GM12878 (cell line): ENCODE results near the gene IL36G. TPM values are rescaled to one million over a fixed set of nuclear protein-coding genes. Genes with fewer than 3 reads are reported as not detected.

Experiments
- ATAC-seq: fragments of 200-7000 bp; cut with Tn5 transposase; 3 replicates; pipeline ENCODE4 v1.9.1; 2020; ENCODE audit warnings: mild to moderate bottlenecking, moderate library complexity
- BruUV-seq: library from RNA; stranded (reverse); fragments of 400-500 nt; replicated peaks from 2 replicates; lab custom pipeline; 2021; lab: Mats Ljungman, UMichigan
- CTCF ChIA-PET: fragments of 300-600 bp; sonication (Branson Sonifier 250); formaldehyde crosslinking; extraction: SDS; loops from one replicate; lab custom pipeline; 2021; ENCODE audit warnings: inconsistent platforms; lab: Yijun Ruan, JAX
- POLR2A ChIA-PET: fragments of 350-600 bp; formaldehyde crosslinking; extraction: SDS; loops from one replicate; lab custom pipeline; 2021; ENCODE audit warnings: inconsistent platforms; lab: Charles Lee
- RAD21 ChIA-PET: fragments of 300-600 bp; sonication (Branson Sonifier 250); formaldehyde crosslinking; loops from one replicate; lab custom pipeline; 2023; ENCODE audit warnings: antibody characterized with exemption; ENCODE audit not compliant: unreplicated experiment; lab: Charles Lee
- SMC1A ChIA-PET: fragments of 300-600 bp; sonication (Branson Sonifier 250); formaldehyde crosslinking; loops from one replicate; lab custom pipeline; 2023; ENCODE audit not compliant: unreplicated experiment, uncharacterized antibody; lab: Charles Lee
- DNase-seq: peaks from one replicate; pipeline ENCODE4 v3.0.0-alpha.2; 2011; ENCODE audit warnings: low read depth, low spot score
- FAIRE-seq: peaks from 3 replicates; lab custom pipeline; 2011; peaks lifted over from hg19 to GRCh38; lab: Jason Lieb, UNC
- H2AFZ ChIP-seq: 2 replicates; pipeline ENCODE4 v1.6.0; 2011; ENCODE audit warnings: low read depth, low read length, control low read depth; ENCODE audit not compliant: control insufficient read depth
- H3K27ac ChIP-seq: 2 replicates; pipeline ENCODE4 v1.5.1; 2011; ENCODE audit warnings: control low read depth; ENCODE audit not compliant: control insufficient read depth, insufficient read depth
- H3K27me3 ChIP-seq, 2 experiments: replicated peaks in 1 of 2; 2 replicates each; pipeline versions ENCODE4 v1.6.0 to v1.6.1; 2011; ENCODE audit warnings: low read length in 1 of 2; ENCODE audit not compliant: control insufficient read depth in 2 of 2, insufficient read depth in 2 of 2
- H3K36me3 ChIP-seq, 2 experiments: 2 replicates each; pipeline ENCODE4 v1.5.1; 2011; ENCODE audit warnings: low read length in 1 of 2; ENCODE audit not compliant: control insufficient read depth in 2 of 2, insufficient read depth in 2 of 2
- H3K4me1 ChIP-seq: 2 replicates; pipeline ENCODE4 v1.6.1; 2011; ENCODE audit warnings: mild to moderate bottlenecking, low read length, moderate library complexity, mixed read lengths; ENCODE audit not compliant: control insufficient read depth, insufficient read depth
- H3K4me2 ChIP-seq: 2 replicates; pipeline ENCODE4 v1.6.0; 2011; ENCODE audit warnings: control low read depth; ENCODE audit not compliant: control insufficient read depth, insufficient read depth
- H3K4me3 ChIP-seq: fragments of 200-600 bp; sonication (generic); 2 replicates; pipeline ENCODE4 v1.5.1; 2016
- H3K79me2 ChIP-seq: 2 replicates; pipeline ENCODE4 v1.6.0; 2011; ENCODE audit warnings: low read length; ENCODE audit not compliant: control insufficient read depth, insufficient read depth
- H3K9ac ChIP-seq: 2 replicates; pipeline ENCODE4 v1.8.0; 2011; ENCODE audit warnings: low read length, control low read depth, mixed read lengths; ENCODE audit not compliant: control insufficient read depth, insufficient read depth
- H3K9me3 ChIP-seq: replicated peaks from 3 replicates; pipeline ENCODE4 v1.5.1; 2011; ENCODE audit warnings: mild to moderate bottlenecking, low read length; ENCODE audit not compliant: control insufficient read depth, insufficient read depth
- H4K20me1 ChIP-seq: 2 replicates; pipeline ENCODE4 v1.6.0; 2011; ENCODE audit not compliant: control insufficient read depth, insufficient read depth
- ASH2L ChIP-seq: fragments of 300-600, 200-600 bp; sonication (generic); IDR thresholded peaks from 2 replicates; pipeline ENCODE4 v1.6.1; 2017; ENCODE audit warnings: low read depth, mild to moderate bottlenecking, borderline replicate concordance
- BCLAF1 ChIP-seq: fragments of 450-650 bp; IDR thresholded peaks from 2 replicates; pipeline ENCODE4 v1.6.1; 2017; ENCODE audit warnings: antibody characterized with exemption, mild to moderate bottlenecking, moderate library complexity
- BHLHE40 ChIP-seq, 2 experiments: fragments of 450-650 bp in 1 of 2; IDR thresholded peaks; 2 replicates each; pipeline ENCODE4 v1.6.1; 2011 to 2017; ENCODE audit warnings: low read depth in 2 of 2, borderline replicate concordance in 1 of 2, improper control_type of control experiment in 1 of 2, low read length in 1 of 2, mild to moderate bottlenecking in 1 of 2
- ESRRA ChIP-seq: IDR thresholded peaks from 2 replicates; pipeline ENCODE4 v1.6.1; 2012; ENCODE audit warnings: mild to moderate bottlenecking, low read length, improper control_type of control experiment
- MTA2 ChIP-seq: fragments of 450-650 bp; IDR thresholded peaks from 2 replicates; pipeline ENCODE4 v1.6.1; 2016; ENCODE audit warnings: low read depth, mild to moderate bottlenecking, moderate library complexity
- MYB ChIP-seq: fragments of 150-350 bp; IDR thresholded peaks from 2 replicates; pipeline ENCODE4 v1.6.1; 2014; ENCODE audit warnings: mild to moderate bottlenecking, low read depth, low read length, borderline replicate concordance
- NKRF ChIP-seq: fragments of 450-650 bp; conservative IDR thresholded peaks from 2 replicates; pipeline ENCODE4 v1.6.1; 2017; ENCODE audit warnings: mild to moderate bottlenecking, moderate library complexity
- PML ChIP-seq: IDR thresholded peaks from 2 replicates; pipeline ENCODE4 v1.6.1; 2012; ENCODE audit warnings: low read length, inconsistent platforms
- POLR2A ChIP-seq: IDR thresholded peaks from 2 replicates; pipeline ENCODE4 v1.6.1; 2011; ENCODE audit warnings: low read depth, mild to moderate bottlenecking, low read length
- RELA ChIP-seq: fragments of 450-650 bp; IDR thresholded peaks from 2 replicates; pipeline ENCODE4 v1.8.0; 2014; ENCODE audit warnings: borderline replicate concordance; ENCODE audit not compliant: partially characterized antibody
- ZZZ3 ChIP-seq: IDR thresholded peaks from 2 replicates; pipeline ENCODE4 v1.6.1; 2011; ENCODE audit warnings: low read depth; ENCODE audit not compliant: control insufficient read depth, insufficient read length
- WGBS: methylation state at CpG from one replicate; pipeline ENCODE4 v1.1.6; 2016; ENCODE audit warnings: low lambda C conversion rate; ENCODE audit not compliant: insufficient replicate concordance, insufficient coverage; ENCODE audit errors: missing lambda C conversion rate; 5-methylcytosine and 5-hydroxymethylcytosine counted together
- in situ Hi-C: fragments of 300-500 bp; cut with MboI; formaldehyde crosslinking; loops from 9 replicates; pipeline ENCODE4 v1.14.3; 2018; ENCODE audit warnings: mixed read lengths
- intact Hi-C: fragments of 100-400 bp; cut with micrococcal nuclease; formaldehyde crosslinking; loops from one replicate; pipeline ENCODE4 v1.14.2; 2022; ENCODE audit not compliant: unreplicated experiment
- polyA plus RNA-seq, 11 experiments: library from polyadenylated mRNA; depleted of rRNA in 4 of 11; unstranded in 6 of 11; stranded (reverse) in 5 of 11; fragments of >200 nt; fragmentation: Nextera tagmentation in 4 of 11; fragmentation: Illumina TruSeq in 1 of 11; extraction: Ambion mirVana in 4 of 11; extraction: Trizol in 1 of 11; gene quantifications; 1 replicate in 1 of 11; 2 replicates in 10 of 11; pipeline versions ENCODE4 v1.2.1 to v1.2.3, GENCODE V29; 2011 to 2016; ENCODE audit warnings: inconsistent platforms in 2 of 11, missing spikeins in 2 of 11, low read depth in 1 of 11
- total RNA-seq, 4 experiments: library from RNA; depleted of rRNA in 3 of 4; stranded (reverse); fragments of >200 nt in 3 of 4; fragmentation: Illumina TruSeq in 1 of 4; extraction: Trizol in 1 of 4; gene quantifications; 2 replicates each; pipeline versions ENCODE4 v1.2.1 to v1.2.3, GENCODE V29; 2013 to 2021

The IL36G gene
- total and polyA plus RNA-seq, 10 of the 15 experiments (the other 5 are each of a cell fraction or from before 2014, with no cell fraction given): 0.10 TPM; not detected in 9

- SMC1A ChIA-PET: interaction anchor here (0.8 to 4.8 kb wide), 21 partner anchors 12 to 342 kb away, joined by 3 to 109 read pairs (median 9); no protein-coding TSS in a partner anchor
- Histone ChIP-seq H3K36me3 (no peaks in the 10 kb centered on the region), H3K27me3 (0 out of 4 replicates have a peak, but pooled peaks cover 0 to 6% of the 10 kb centered on the region in 2 experiments), H3K4me1 (no peaks in the 10 kb centered on the region), H3K4me3 (no peak overlapping the region), H3K4me2 (no peak overlapping the region), H3K27ac (no peak overlapping the region), H3K9ac (no peak overlapping the region), H3K79me2 (no peaks in the 10 kb centered on the region), H3K9me3 (no peaks in the 10 kb centered on the region; the same call in 2 of the 3 replicates), H4K20me1 (no peaks in the 10 kb centered on the region), H2AFZ (no peak overlapping the region)
- in situ Hi-C loops (no loop called here), intact Hi-C loops (no loop called here)
- POLR2A ChIA-PET: no interaction called here
- CTCF ChIA-PET: interaction anchor here (1.1 to 7.1 kb wide), 28 partner anchors 11 to 359 kb away, joined by 3 to 390 read pairs (median 8); partner anchors contain the start of gene IL37
- RAD21 ChIA-PET: interaction anchor here (0.9 to 4.8 kb wide), 22 partner anchors 13 to 345 kb away, joined by 3 to 227 read pairs (median 11); no protein-coding TSS in a partner anchor
- BruUV-seq: no TSS peak
- DNase-seq (no peak), FAIRE-seq (no peak), ATAC-seq (no peak)
- TF ChIP-seq ESRRA (no peak), POLR2A (no peak), ZZZ3 (no peak), MTA2 (no peak), BCLAF1 (no peak), BHLHE40 (IDR thresholded peaks at IDR 0.05; ENCODE audit: borderline replicate concordance in 1 of 2, low read depth in 2 of 2, low read length in 1 of 2) (no peak), ASH2L (no peak), RELA (no peak), MYB (no peak), PML (no peak), NKRF (no peak)
- 44% methylated on average over 2 of the region's 2 CpGs for WGBS
Measured at GRCh38 chr2:112942654-112943002, 35.2 kb upstream of the IL36G start.
